HCT116 (cell line): ENCODE data around the gene SNX3. TPM values are rescaled to one million over a fixed set of nuclear protein-coding genes. Genes with fewer than 3 reads are reported as not detected.

ENCODE experiments used
- ATAC-seq: fragments of 200-7000 bp; cut with Tn5 transposase; 2 replicates; pipeline ENCODE4 v1.9.1; 2020; ENCODE audit warnings: mild to moderate bottlenecking, moderate library complexity
- BruUV-seq: library from RNA; stranded (reverse); fragments of 400-500 nt; replicated peaks from 2 replicates; lab custom pipeline; 2021; lab: Mats Ljungman, UMichigan
- CTCF ChIA-PET: fragments of 300-600 bp; sonication (Branson Sonifier 250); formaldehyde crosslinking; loops from one replicate; lab custom pipeline; 2021; ENCODE audit warnings: antibody characterized with exemption; lab: Charles Lee
- POLR2A ChIA-PET: fragments of 300-600, 350-600 bp; sonication (Branson Sonifier 250); formaldehyde crosslinking; loops from one replicate; lab custom pipeline; 2021; ENCODE audit warnings: antibody characterized with exemption; lab: Charles Lee
- RAD21 ChIA-PET, 2 experiments: fragments of 300-600 bp; sonication (Branson Sonifier 250); formaldehyde crosslinking; loops; one replicate each; lab custom pipeline; 2023; ENCODE audit warnings: low total read pairs in 2 of 2; ENCODE audit not compliant: uncharacterized antibody in 2 of 2, unreplicated experiment in 2 of 2, low non-redundant PET in 1 of 2; lab: Charles Lee
- DNase-seq: peaks from one replicate; pipeline ENCODE4 v3.0.0-alpha.2; 2010; ENCODE audit warnings: low read depth, low spot score
- H2AFZ ChIP-seq: fragments of 200-600 bp; shearing (Covaris generic), sonication (generic); 2 replicates; pipeline ENCODE4 v1.6.1; 2017; ENCODE audit warnings: low read depth, mixed run types, mixed read lengths, antibody characterized with exemption, low read length; ENCODE audit not compliant: poor library complexity, severe bottlenecking
- H3K27ac ChIP-seq: 2 replicates; pipeline ENCODE4 v1.5.1; 2012; ENCODE audit warnings: low read depth, low read length
- H3K27me3 ChIP-seq: fragments of 200-600 bp; sonication (generic); 2 replicates; pipeline ENCODE4 v1.6.1; 2016; ENCODE audit warnings: mixed run types, low read length, mixed read lengths; ENCODE audit not compliant: insufficient read depth
- H3K36me3 ChIP-seq, 2 experiments: fragments of 200-500 bp in 1 of 2; fragments of 200-600 bp in 1 of 2; sonication (Bioruptor generic) in 1 of 2; sonication (generic) in 1 of 2; 2 replicates each; pipeline versions ENCODE4 v1.5.1 to v1.6.1; 2014 to 2016; ENCODE audit warnings: low read length in 2 of 2, inconsistent platforms in 1 of 2, mixed read lengths in 1 of 2, mixed run types in 1 of 2; ENCODE audit not compliant: insufficient read depth in 2 of 2, control insufficient read depth in 1 of 2
- H3K4me1 ChIP-seq, 2 experiments: fragments of 200-600 bp in 1 of 2; sonication (generic) in 1 of 2; 2 replicates each; pipeline versions ENCODE4 v1.5.1 to v1.6.1; 2012 to 2017; ENCODE audit warnings: low read length in 2 of 2, inconsistent platforms in 1 of 2, mild to moderate bottlenecking in 1 of 2, mixed read lengths in 1 of 2, mixed run types in 1 of 2, moderate library complexity in 1 of 2; ENCODE audit not compliant: insufficient read depth in 2 of 2, control insufficient read depth in 1 of 2
- H3K4me2 ChIP-seq: fragments of 200-600 bp; sonication (generic); 2 replicates; pipeline ENCODE4 v1.6.1; 2017; ENCODE audit warnings: mixed run types, low read length, mixed read lengths
- H3K4me3 ChIP-seq, 2 experiments: fragments of 200-600 bp in 1 of 2; sonication (generic) in 1 of 2; replicated peaks in 1 of 2; 2 replicates each; pipeline ENCODE4 v1.5.1; 2011 to 2016; ENCODE audit warnings: low read length in 2 of 2, control low read depth in 1 of 2, low read depth in 1 of 2, mild to moderate bottlenecking in 1 of 2, mixed read lengths in 1 of 2, mixed run types in 1 of 2
- H3K79me2 ChIP-seq: fragments of 200-600 bp; sonication (generic); 2 replicates; pipeline ENCODE4 v1.6.1; 2017; ENCODE audit warnings: mild to moderate bottlenecking, mixed run types, low read length, moderate library complexity, mixed read lengths; ENCODE audit not compliant: insufficient read depth
- H3K9ac ChIP-seq: fragments of 200-600 bp; sonication (generic); 2 replicates; pipeline ENCODE4 v1.6.1; 2016; ENCODE audit warnings: low read length, mixed read lengths
- H3K9me2 ChIP-seq: fragments of 200-600 bp; sonication (generic), shearing (Covaris generic); 2 replicates; pipeline ENCODE4 v1.6.1; 2017; ENCODE audit warnings: mixed run types, mild to moderate bottlenecking, moderate library complexity; ENCODE audit not compliant: insufficient read depth
- H3K9me3 ChIP-seq, 2 experiments: fragments of 200-500 bp in 1 of 2; fragments of 200-600 bp in 1 of 2; sonication (Bioruptor generic) in 1 of 2; sonication (generic) in 1 of 2; 2 replicates each; pipeline ENCODE4 v1.6.1; 2014 to 2017; ENCODE audit warnings: low read length in 2 of 2, mixed read lengths in 2 of 2, inconsistent platforms in 1 of 2, low read depth in 1 of 2, mild to moderate bottlenecking in 1 of 2, mixed run types in 1 of 2, moderate library complexity in 1 of 2; ENCODE audit not compliant: control insufficient read depth in 1 of 2, insufficient read depth in 1 of 2
- H4K20me1 ChIP-seq: fragments of 200-600 bp; sonication (generic), shearing (Covaris generic); 2 replicates; pipeline ENCODE4 v1.6.1; 2017; ENCODE audit warnings: mixed run types, mild to moderate bottlenecking, moderate library complexity; ENCODE audit not compliant: insufficient read depth
- CEBPB ChIP-seq: IDR thresholded peaks from 2 replicates; pipeline ENCODE4 v1.6.1; 2012; ENCODE audit warnings: low read depth
- ELF1 ChIP-seq: IDR thresholded peaks from 2 replicates; pipeline ENCODE4 v1.6.1; 2012; ENCODE audit warnings: low read depth, borderline replicate concordance
- POLR2A ChIP-seq: IDR thresholded peaks from 2 replicates; pipeline ENCODE4 v1.7.0; 2011; ENCODE audit warnings: borderline replicate concordance; ENCODE audit not compliant: insufficient read depth, insufficient read length; ENCODE audit errors: extremely low read depth
- POLR2AphosphoS5 ChIP-seq: IDR thresholded peaks from 2 replicates; pipeline ENCODE4 v1.6.1; 2011; ENCODE audit warnings: mild to moderate bottlenecking, low read depth, low read length, moderate library complexity
- YY1 ChIP-seq: IDR thresholded peaks from 2 replicates; pipeline ENCODE4 v1.6.1; 2011; ENCODE audit warnings: low read length, low read depth, moderate library complexity, mild to moderate bottlenecking; ENCODE audit not compliant: insufficient replicate concordance; ENCODE audit errors: extremely low read depth
- ZBTB33 ChIP-seq: IDR thresholded peaks from 2 replicates; pipeline ENCODE4 v1.6.1; 2011; ENCODE audit warnings: mild to moderate bottlenecking, low read length, moderate library complexity; ENCODE audit not compliant: insufficient replicate concordance; ENCODE audit errors: extremely low read depth
- intact Hi-C: fragments of 100-400 bp; cut with micrococcal nuclease; formaldehyde crosslinking; loops from 2 replicates; pipeline ENCODE4 v1.10.0; 2022
- total RNA-seq: library from RNA; stranded (reverse); gene quantifications from one replicate; pipeline ENCODE4 v1.2.1, GENCODE V29; 2021; ENCODE audit not compliant: unreplicated experiment

SNX3 gene
- total RNA-seq, 1 experiment from 2014 or later: 111 TPM

GRCh38 chr6:108252055-108252454, 8.8 kb downstream of the SNX3 start (continued):
- TF ChIP-seq ZBTB33 (no peak), POLR2AphosphoS5 (no peak)

DNA sequence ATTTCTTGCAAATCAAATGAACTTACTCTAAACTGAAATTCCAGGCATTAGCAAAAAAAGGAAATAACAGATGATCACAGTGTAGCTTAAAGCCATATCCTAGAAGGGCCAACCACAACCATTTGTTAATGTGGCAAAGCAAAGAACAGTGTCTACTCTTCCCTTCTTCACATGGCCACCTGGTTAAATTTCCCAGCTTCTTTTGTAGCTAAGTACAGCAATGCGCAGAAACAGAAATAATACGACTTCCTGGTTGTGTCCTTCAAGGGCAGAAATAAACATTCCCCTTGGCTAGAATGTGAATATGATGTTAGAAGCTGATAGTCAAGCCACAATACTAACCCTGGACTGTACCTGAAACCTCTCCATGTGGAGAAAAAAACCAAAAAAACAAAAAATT, 9.6 kb downstream of the SNX3 start:
- ATAC-seq: no peak
- no peak overlapping the region for H3K9ac ChIP-seq
- no peaks in the 10 kb centered on the region for H3K4me1 ChIP-seq
- no peak overlapping the region for H3K27ac ChIP-seq
- H3K36me3 ChIP-seq: 0 out of 4 replicates have a peak, but pooled peaks cover 2 to 3% of the 10 kb centered on the region in 2 experiments
- intact Hi-C loops: no loop called here
- H3K9me2 ChIP-seq: no peaks in the 10 kb centered on the region
- H3K79me2 ChIP-seq: peaks cover 96% of the 10 kb centered on the region
- H4K20me1 ChIP-seq: 0 out of 2 replicates have a peak, but pooled peaks cover 11% of the 10 kb centered on the region
- H3K9me3 ChIP-seq: no peaks in the 10 kb centered on the region
- DNase-seq: no peak
- BruUV-seq: no TSS peak
- H3K4me3 ChIP-seq: no peak overlapping the region
- CTCF ChIA-PET: interaction anchor here (2.6 kb wide), 1 partner anchor 241 kb away, joined by 10 read pairs; no protein-coding TSS in a partner anchor
- H3K27me3 ChIP-seq: no peaks in the 10 kb centered on the region
- TF ChIP-seq CEBPB: no peak
- no peak for TF ChIP-seq YY1
- no peak for TF ChIP-seq ELF1
- no peak for TF ChIP-seq POLR2A
- TF ChIP-seq, all 23 proteins: peak for 0
- ChIA-PET POLR2A (interaction anchor here (1.0 kb wide), 1 partner anchor 10 kb away, joined by 3 read pairs; the partner anchor contains the start of gene SNX3), RAD21 (no interaction called here)
- Histone ChIP-seq H2AFZ (no peak overlapping the region), H3K4me2 (no peak overlapping the region)
